ENCODE results near the gene HOXA11. TPM values are rescaled to one million over a fixed set of nuclear protein-coding genes. Genes with fewer than 3 reads are reported as not detected.

The HOXA11 gene
- total and polyA plus RNA-seq, 10 of the 15 experiments (the other 5 are each of a cell fraction or from before 2014, with no cell fraction given), result not detected

- Histone ChIP-seq H3K27ac (ENCODE audit: control insufficient read depth, insufficient read depth) (no peak overlapping the region), H3K4me2 (ENCODE audit: control insufficient read depth, insufficient read depth) (no peak overlapping the region), H3K4me3 (no peak overlapping the region), H3K9me3 (replicated peaks; ENCODE audit: control insufficient read depth, insufficient read depth, low read length) (no peaks in the 10 kb centered on the region; the same call in 2 of the 3 replicates), H2AFZ (ENCODE audit: control insufficient read depth, low read depth, low read length) (no peak overlapping the region), H3K36me3 (ENCODE audit: control insufficient read depth in 2 of 2, insufficient read depth in 2 of 2, low read length in 1 of 2) (no peaks in the 10 kb centered on the region), H3K4me1 (ENCODE audit: control insufficient read depth, insufficient read depth, low read length) (no peaks in the 10 kb centered on the region), H3K9ac (ENCODE audit: control insufficient read depth, insufficient read depth, low read length) (no peak overlapping the region), H3K79me2 (ENCODE audit: control insufficient read depth, insufficient read depth, low read length) (no peaks in the 10 kb centered on the region), H4K20me1 (ENCODE audit: control insufficient read depth, insufficient read depth) (no peaks in the 10 kb centered on the region), H3K27me3 (replicated peaks in 1 of 2; ENCODE audit: control insufficient read depth in 2 of 2, insufficient read depth in 2 of 2, low read length in 1 of 2) (peaks cover 12 to 17% of the 10 kb centered on the region in 2 experiments)
- no peak for FAIRE-seq
- no TSS peak for BruUV-seq (replicated peaks)
- DNase-seq (ENCODE audit: low read depth, low spot score), result no peak
- CTCF ChIA-PET, result no interaction called here
- RAD21 ChIA-PET (ENCODE audit: unreplicated experiment), result no interaction called here
- POLR2A ChIA-PET, result no interaction called here
- ATAC-seq, result no peak
- 9% methylated on average over 3 of the region's 3 CpGs for WGBS (ENCODE audit: insufficient coverage, insufficient replicate concordance, low lambda C conversion rate, missing lambda C conversion rate)
- SMC1A ChIA-PET (ENCODE audit: uncharacterized antibody, unreplicated experiment), result no interaction called here
- intact Hi-C loops (cut with micrococcal nuclease; ENCODE audit: unreplicated experiment), result no loop called here
- TF ChIP-seq BRCA1 (IDR thresholded peaks at IDR 0.05; ENCODE audit: low read depth, low read length), result no peak
- no peak for TF ChIP-seq TCF3 (IDR thresholded peaks at IDR 0.05; ENCODE audit: borderline replicate concordance, insufficient read depth, low read depth, low read length)
- no peak for TF ChIP-seq ZBTB40 (IDR thresholded peaks at IDR 0.05; ENCODE audit: borderline replicate concordance)
- TF ChIP-seq MXI1 (IDR thresholded peaks at IDR 0.05; ENCODE audit: low read depth, low read length), result no peak
- in situ Hi-C loops (cut with MboI), result no loop called here
Observed at GRCh38 chr7:27176524-27176845, 8.5 kb downstream of the HOXA11 start.
